GM12878 (cell line): Measurements from ENCODE around the gene PRR13.

ENCODE experiments used
- BCLAF1 ChIP-seq: fragments of 450-650 bp; IDR thresholded peaks from 2 replicates; pipeline ENCODE4 v1.6.1; 2017; ENCODE audit warnings: antibody characterized with exemption, mild to moderate bottlenecking, moderate library complexity
- CTCF ChIP-seq, 3 experiments: IDR thresholded peaks in 2 of 3; conservative IDR thresholded peaks in 1 of 3; 2 replicates each; pipeline ENCODE4 v1.5.1; 2011; ENCODE audit warnings: low read depth in 3 of 3, low read length in 3 of 3, mild to moderate bottlenecking in 3 of 3, control low read depth in 2 of 3, moderate library complexity in 2 of 3, inconsistent platforms in 1 of 3, mixed read lengths in 1 of 3; ENCODE audit not compliant: control insufficient read depth in 2 of 3, insufficient read depth in 1 of 3; ENCODE audit errors: extremely low read depth in 1 of 3
- EP300 ChIP-seq, 2 experiments: fragments of 150-350 bp in 1 of 2; IDR thresholded peaks; 2 replicates each; pipeline ENCODE4 v1.6.1; 2011 to 2012; ENCODE audit warnings: low read depth in 2 of 2, low read length in 2 of 2, borderline replicate concordance in 1 of 2, improper control_type of control experiment in 1 of 2, inconsistent platforms in 1 of 2; ENCODE audit not compliant: control insufficient read depth in 1 of 2
- EZH2 ChIP-seq: IDR thresholded peaks from 2 replicates; pipeline ENCODE4 v1.6.1; 2012; ENCODE audit warnings: low read depth, mild to moderate bottlenecking, control low read depth, inconsistent platforms, low read length, borderline replicate concordance; ENCODE audit not compliant: control insufficient read depth
- MXI1 ChIP-seq: fragments of 150-350 bp; IDR thresholded peaks from 2 replicates; pipeline ENCODE4 v1.6.1; 2011; ENCODE audit warnings: low read depth, mild to moderate bottlenecking, inconsistent platforms, low read length, improper control_type of control experiment
- POLR2A ChIP-seq: IDR thresholded peaks from 2 replicates; pipeline ENCODE4 v1.6.1; 2011; ENCODE audit warnings: low read depth, mild to moderate bottlenecking, low read length
- TF ChIP-seq, protein P1 (sequence below): fragments of 450-650 bp; IDR thresholded peaks from 2 replicates; pipeline ENCODE4 v1.6.1; 2017; ENCODE audit warnings: mild to moderate bottlenecking, moderate library complexity
- TF ChIP-seq, protein P2 (sequence below): fragments of 450-650 bp; IDR thresholded peaks from 2 replicates; pipeline ENCODE4 v1.6.1; 2018; ENCODE audit warnings: borderline replicate concordance, mild to moderate bottlenecking; ENCODE audit not compliant: partially characterized antibody

- no peak for TF ChIP-seq EZH2
- no peak for TF ChIP-seq CTCF (IDR thresholded peaks at IDR 0.05 in 2 of 3, conservative IDR thresholded peaks at IDR 0.05 in 1 of 3; ENCODE audit: control insufficient read depth in 2 of 3, extremely low read depth in 1 of 3, insufficient read depth in 1 of 3, low read depth in 3 of 3, low read length in 3 of 3)
- TF ChIP-seq, protein P1, sequence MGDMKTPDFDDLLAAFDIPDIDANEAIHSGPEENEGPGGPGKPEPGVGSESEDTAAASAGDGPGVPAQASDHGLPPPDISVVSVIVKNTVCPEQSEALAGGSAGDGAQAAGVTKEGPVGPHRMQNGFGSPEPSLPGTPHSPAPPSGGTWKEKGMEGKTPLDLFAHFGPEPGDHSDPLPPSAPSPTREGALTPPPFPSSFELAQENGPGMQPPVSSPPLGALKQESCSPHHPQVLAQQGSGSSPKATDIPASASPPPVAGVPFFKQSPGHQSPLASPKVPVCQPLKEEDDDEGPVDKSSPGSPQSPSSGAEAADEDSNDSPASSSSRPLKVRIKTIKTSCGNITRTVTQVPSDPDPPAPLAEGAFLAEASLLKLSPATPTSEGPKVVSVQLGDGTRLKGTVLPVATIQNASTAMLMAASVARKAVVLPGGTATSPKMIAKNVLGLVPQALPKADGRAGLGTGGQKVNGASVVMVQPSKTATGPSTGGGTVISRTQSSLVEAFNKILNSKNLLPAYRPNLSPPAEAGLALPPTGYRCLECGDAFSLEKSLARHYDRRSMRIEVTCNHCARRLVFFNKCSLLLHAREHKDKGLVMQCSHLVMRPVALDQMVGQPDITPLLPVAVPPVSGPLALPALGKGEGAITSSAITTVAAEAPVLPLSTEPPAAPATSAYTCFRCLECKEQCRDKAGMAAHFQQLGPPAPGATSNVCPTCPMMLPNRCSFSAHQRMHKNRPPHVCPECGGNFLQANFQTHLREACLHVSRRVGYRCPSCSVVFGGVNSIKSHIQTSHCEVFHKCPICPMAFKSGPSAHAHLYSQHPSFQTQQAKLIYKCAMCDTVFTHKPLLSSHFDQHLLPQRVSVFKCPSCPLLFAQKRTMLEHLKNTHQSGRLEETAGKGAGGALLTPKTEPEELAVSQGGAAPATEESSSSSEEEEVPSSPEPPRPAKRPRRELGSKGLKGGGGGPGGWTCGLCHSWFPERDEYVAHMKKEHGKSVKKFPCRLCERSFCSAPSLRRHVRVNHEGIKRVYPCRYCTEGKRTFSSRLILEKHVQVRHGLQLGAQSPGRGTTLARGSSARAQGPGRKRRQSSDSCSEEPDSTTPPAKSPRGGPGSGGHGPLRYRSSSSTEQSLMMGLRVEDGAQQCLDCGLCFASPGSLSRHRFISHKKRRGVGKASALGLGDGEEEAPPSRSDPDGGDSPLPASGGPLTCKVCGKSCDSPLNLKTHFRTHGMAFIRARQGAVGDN = 0 out of 2 replicates have a peak, but pooled peaks have one; percentile 69
- peak; percentile 80 for TF ChIP-seq MXI1
- peak; percentile 97 for TF ChIP-seq POLR2A
- TF ChIP-seq BCLAF1 = no peak
- TF ChIP-seq, protein P2, sequence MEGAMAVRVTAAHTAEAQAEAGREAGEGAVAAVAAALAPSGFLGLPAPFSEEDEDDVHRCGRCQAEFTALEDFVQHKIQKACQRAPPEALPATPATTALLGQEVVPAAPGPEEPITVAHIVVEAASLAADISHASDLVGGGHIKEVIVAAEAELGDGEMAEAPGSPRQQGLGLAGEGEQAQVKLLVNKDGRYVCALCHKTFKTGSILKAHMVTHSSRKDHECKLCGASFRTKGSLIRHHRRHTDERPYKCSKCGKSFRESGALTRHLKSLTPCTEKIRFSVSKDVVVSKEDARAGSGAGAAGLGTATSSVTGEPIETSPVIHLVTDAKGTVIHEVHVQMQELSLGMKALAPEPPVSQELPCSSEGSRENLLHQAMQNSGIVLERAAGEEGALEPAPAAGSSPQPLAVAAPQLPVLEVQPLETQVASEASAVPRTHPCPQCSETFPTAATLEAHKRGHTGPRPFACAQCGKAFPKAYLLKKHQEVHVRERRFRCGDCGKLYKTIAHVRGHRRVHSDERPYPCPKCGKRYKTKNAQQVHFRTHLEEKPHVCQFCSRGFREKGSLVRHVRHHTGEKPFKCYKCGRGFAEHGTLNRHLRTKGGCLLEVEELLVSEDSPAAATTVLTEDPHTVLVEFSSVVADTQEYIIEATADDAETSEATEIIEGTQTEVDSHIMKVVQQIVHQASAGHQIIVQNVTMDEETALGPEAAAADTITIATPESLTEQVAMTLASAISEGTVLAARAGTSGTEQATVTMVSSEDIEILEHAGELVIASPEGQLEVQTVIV = peak; percentile 90
- no peak for TF ChIP-seq EP300 (IDR thresholded peaks at IDR 0.05; ENCODE audit: borderline replicate concordance in 1 of 2, control insufficient read depth in 1 of 2, low read depth in 2 of 2, low read length in 2 of 2)
Observed at GRCh38 chr12:53441040-53441833, at the start of gene PRR13.
